ENCODE results near the gene SHISAL2A.

SHISAL2A gene

DNA sequence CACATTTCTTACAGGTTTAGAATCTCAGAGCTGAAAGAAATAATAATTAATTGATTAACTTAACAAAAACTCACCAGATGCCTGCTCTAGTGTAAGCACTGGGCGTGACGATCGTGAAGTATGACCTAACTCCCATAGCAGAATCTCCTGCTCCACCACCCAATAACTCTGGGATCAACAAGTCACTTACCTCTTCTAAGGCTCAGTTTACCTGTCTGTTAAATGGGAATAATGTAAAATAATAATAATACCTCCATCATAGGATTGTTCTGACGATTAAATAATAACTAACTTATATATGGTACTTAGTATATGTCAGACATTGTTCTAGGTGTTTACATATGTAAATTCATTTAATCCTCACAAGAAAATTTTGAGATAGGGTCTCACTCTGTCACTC, 40.5 kb downstream of the SHISAL2A start:
- H3K4me1 ChIP-seq: peaks cover 0 to 12% (median 0%) of the 10 kb centered on the region in 4 donors
- no peaks in the 10 kb centered on the region for H3K36me3 ChIP-seq
- DNase-seq: no peak
- intact Hi-C loops (cut with DNase I; ENCODE audit: low total_unique reads): no loop called here
- no peak overlapping the region for H3K4me3 ChIP-seq
- no peaks in the 10 kb centered on the region for H3K27me3 ChIP-seq
- TF ChIP-seq, protein P1, sequence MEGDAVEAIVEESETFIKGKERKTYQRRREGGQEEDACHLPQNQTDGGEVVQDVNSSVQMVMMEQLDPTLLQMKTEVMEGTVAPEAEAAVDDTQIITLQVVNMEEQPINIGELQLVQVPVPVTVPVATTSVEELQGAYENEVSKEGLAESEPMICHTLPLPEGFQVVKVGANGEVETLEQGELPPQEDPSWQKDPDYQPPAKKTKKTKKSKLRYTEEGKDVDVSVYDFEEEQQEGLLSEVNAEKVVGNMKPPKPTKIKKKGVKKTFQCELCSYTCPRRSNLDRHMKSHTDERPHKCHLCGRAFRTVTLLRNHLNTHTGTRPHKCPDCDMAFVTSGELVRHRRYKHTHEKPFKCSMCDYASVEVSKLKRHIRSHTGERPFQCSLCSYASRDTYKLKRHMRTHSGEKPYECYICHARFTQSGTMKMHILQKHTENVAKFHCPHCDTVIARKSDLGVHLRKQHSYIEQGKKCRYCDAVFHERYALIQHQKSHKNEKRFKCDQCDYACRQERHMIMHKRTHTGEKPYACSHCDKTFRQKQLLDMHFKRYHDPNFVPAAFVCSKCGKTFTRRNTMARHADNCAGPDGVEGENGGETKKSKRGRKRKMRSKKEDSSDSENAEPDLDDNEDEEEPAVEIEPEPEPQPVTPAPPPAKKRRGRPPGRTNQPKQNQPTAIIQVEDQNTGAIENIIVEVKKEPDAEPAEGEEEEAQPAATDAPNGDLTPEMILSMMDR (IDR thresholded peaks at IDR 0.05): no peak
- no peak overlapping the region for H3K27ac ChIP-seq
- no peaks in the 10 kb centered on the region for H3K9me3 ChIP-seq

GRCh38 chr1:52674497-52675384, 41.8 kb downstream of the SHISAL2A start:
- no peak overlapping the region for H3K27ac ChIP-seq
- no peaks in the 10 kb centered on the region for H3K9me3 ChIP-seq
- no peak overlapping the region for H3K4me3 ChIP-seq
- TF ChIP-seq, protein P1 (IDR thresholded peaks at IDR 0.05): no peak
- no peaks in the 10 kb centered on the region for H3K27me3 ChIP-seq
- peaks cover 0 to 7% (median 0%) of the 10 kb centered on the region in 4 donors for H3K4me1 ChIP-seq
- intact Hi-C loops (cut with DNase I; ENCODE audit: low total_unique reads): no loop called here
- peak in 1 of 2 donors; percentile 28 for DNase-seq
- H3K36me3 ChIP-seq: no peaks in the 10 kb centered on the region

DNA sequence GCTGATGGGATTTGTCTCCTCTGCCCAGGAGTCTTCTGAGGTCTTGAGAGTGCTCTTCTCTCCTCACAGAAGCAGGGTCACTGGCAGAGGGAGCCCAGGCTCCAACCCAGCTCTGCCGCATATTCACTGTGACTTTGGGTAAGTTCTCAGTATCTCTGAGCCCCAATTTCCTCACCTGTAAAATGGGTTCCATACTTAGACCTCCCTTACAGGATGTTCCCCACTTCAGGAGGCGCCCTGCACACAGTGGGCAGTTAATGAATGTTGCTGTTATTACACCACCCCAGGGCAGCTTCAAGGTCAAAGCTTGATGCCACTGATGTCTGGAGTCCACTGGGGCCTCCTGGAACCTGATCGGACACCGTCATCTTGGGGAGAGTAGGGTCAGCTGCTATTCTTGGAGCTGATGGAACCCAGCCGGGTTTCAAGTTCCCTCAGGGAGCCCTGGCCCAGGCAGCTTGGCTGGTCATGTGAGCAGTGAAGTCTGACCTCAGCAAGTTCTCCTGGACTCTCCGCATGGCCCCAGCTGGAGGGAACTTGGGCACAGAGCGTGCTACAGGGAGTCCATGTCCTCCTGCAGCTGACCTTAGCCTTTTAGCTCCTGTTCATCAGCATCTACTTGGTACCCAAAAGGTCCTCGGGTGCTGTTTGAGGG, 43.4 kb downstream of the SHISAL2A start:
- TF ChIP-seq, protein P1 (IDR thresholded peaks at IDR 0.05): no peak
- no peak overlapping the region for H3K4me3 ChIP-seq
- no peaks in the 10 kb centered on the region for H3K4me1 ChIP-seq
- intact Hi-C loops (cut with DNase I; ENCODE audit: low total_unique reads): no loop called here
- no peaks in the 10 kb centered on the region for H3K27me3 ChIP-seq
- H3K27ac ChIP-seq: no peak overlapping the region
- no peaks in the 10 kb centered on the region for H3K36me3 ChIP-seq
- no peaks in the 10 kb centered on the region for H3K9me3 ChIP-seq
- DNase-seq: peak; percentile 64 to 69

DNA sequence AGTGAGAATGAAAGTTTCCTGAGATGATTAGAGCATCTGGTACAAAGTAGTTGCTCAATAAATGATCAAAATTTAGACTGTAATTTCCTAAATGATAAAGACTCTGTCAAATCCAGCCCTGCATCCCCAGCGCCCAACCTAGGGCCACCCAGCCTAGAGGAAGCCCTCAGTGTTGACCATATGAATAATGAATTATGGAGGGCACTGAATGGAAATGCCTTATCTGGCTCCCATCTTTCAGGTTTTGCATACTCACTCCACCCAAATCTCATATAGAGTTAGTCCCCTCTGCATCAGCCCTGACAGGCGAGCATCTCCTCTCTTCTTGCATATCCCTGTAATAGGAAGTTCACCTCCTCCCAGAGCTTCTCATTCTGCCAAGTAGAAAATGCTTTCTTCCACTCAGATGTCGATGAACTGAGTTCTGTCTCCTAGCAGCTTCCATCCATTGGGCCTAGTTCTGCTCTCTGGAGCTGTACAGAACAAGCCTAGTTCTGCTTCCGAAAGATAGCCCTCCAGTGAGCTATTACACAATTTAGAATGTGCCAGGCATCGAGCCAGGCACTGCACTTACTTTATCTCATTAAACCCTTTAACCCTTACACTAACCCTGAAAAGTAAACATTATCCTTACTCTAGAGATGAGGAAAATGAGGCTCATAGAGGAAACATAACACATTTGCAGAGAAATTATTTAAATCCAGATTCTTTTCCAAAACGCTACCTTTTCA, 44.3 kb downstream of the SHISAL2A start:
- H3K4me3 ChIP-seq: no peak overlapping the region
- no peak overlapping the region for H3K27ac ChIP-seq
- DNase-seq: peak in 1 of 2 donors; percentile 40
- H3K36me3 ChIP-seq: no peaks in the 10 kb centered on the region
- H3K9me3 ChIP-seq: no peaks in the 10 kb centered on the region
- intact Hi-C loops (cut with DNase I; ENCODE audit: low total_unique reads): no loop called here
- no peaks in the 10 kb centered on the region for H3K27me3 ChIP-seq
- TF ChIP-seq, protein P1 (IDR thresholded peaks at IDR 0.05): no peak
- H3K4me1 ChIP-seq: no peaks in the 10 kb centered on the region

DNA sequence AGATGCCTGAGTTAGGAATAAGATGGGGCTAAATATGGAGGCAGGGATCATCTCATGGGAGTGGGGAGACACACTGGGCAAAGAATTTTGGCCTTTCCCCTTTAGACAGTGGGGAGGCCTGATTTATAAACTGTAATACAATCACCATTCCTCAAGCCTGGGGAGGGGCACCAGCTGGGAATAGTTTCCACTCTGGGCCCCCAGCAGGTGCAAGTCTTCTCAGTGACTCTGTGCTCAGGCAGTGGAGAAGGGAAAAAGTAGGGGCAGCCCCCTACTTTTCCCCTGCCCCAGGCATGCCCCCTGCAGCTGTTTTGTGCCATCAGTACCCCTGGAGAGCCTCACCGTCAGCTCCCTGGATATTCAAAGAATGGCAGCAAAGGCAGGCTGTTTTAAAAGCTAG, 46.1 kb downstream of the SHISAL2A start:
- H3K4me1 ChIP-seq: no peaks in the 10 kb centered on the region
- no peak overlapping the region for H3K27ac ChIP-seq
- H3K36me3 ChIP-seq: no peaks in the 10 kb centered on the region
- H3K9me3 ChIP-seq: no peaks in the 10 kb centered on the region
- H3K27me3 ChIP-seq: no peaks in the 10 kb centered on the region
- intact Hi-C loops (cut with DNase I; ENCODE audit: low total_unique reads): no loop called here
- DNase-seq: peak in 1 of 2 donors; percentile 17
- no peak overlapping the region for H3K4me3 ChIP-seq
- TF ChIP-seq, protein P1 (IDR thresholded peaks at IDR 0.05): no peak

All from tibial artery (tissue), 4 donors.